ENCODE measurements around the gene NCBP3.

GRCh38 chr17:3801347-3801746 lies 44.7 kb downstream of the NCBP3 start:
- TF ChIP-seq CTCF (IDR thresholded peaks at IDR 0.05) (no peak), POLR2A (IDR thresholded peaks at IDR 0.05) (no peak)
